Measurements from ENCODE around the gene XK.

DNA sequence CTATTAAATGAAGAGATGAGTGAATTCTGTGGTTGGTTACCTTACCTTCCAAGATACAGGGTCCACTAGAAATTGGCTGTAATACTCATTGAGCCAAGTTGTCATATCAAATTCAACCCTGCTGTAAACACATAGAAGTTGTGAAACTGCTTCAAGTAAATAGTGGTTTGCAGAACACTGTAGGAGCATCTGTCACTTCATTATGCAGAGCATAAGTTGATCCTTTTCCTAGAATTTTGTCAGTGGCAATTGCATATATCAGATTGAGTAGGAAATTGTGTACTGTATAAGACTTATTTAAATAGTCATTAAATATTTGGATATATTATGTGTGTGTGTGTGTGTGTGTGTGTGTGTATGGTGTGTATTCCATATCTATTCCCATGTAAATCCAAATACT is 8.8 kb upstream of the XK start:
- TF ChIP-seq POLR2A (IDR thresholded peaks at IDR 0.05; ENCODE audit: low read depth, low read length) = no peak
- TF ChIP-seq, protein P1, sequence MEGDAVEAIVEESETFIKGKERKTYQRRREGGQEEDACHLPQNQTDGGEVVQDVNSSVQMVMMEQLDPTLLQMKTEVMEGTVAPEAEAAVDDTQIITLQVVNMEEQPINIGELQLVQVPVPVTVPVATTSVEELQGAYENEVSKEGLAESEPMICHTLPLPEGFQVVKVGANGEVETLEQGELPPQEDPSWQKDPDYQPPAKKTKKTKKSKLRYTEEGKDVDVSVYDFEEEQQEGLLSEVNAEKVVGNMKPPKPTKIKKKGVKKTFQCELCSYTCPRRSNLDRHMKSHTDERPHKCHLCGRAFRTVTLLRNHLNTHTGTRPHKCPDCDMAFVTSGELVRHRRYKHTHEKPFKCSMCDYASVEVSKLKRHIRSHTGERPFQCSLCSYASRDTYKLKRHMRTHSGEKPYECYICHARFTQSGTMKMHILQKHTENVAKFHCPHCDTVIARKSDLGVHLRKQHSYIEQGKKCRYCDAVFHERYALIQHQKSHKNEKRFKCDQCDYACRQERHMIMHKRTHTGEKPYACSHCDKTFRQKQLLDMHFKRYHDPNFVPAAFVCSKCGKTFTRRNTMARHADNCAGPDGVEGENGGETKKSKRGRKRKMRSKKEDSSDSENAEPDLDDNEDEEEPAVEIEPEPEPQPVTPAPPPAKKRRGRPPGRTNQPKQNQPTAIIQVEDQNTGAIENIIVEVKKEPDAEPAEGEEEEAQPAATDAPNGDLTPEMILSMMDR (IDR thresholded peaks at IDR 0.05; ENCODE audit: extremely low read depth in 1 of 2, insufficient read depth in 1 of 2, low read depth in 1 of 2, low read length in 2 of 2) = no peak
- no peak for TF ChIP-seq POLR2AphosphoS5 (IDR thresholded peaks at IDR 0.05; ENCODE audit: insufficient read depth, low read depth, low read length)
